Mucosa of descending colon (tissue), 3 donors: ENCODE results near the gene ABHD12B. TPM values are rescaled to one million over a fixed set of nuclear protein-coding genes. Genes with fewer than 3 reads are reported as not detected.

Experiments used
- ATAC-seq: fragments of 200-7000 bp; cut with Tn5 transposase; one replicate; pipeline ENCODE4 v1.9.1; 2020; ENCODE audit warnings: mild to moderate bottlenecking, moderate library complexity
- DNase-seq, 3 donors: peaks; one replicate each; pipeline ENCODE4 v3.0.0-alpha.2; 2020
- H3K36me3 ChIP-seq: fragments of 200-600 bp; one replicate; pipeline ENCODE4 v1.8.0; 2021; ENCODE audit warnings: low read depth, mild to moderate bottlenecking
- H3K4me1 ChIP-seq: fragments of 200-600 bp; one replicate; pipeline ENCODE4 v1.8.0; 2021; ENCODE audit warnings: low read depth, mild to moderate bottlenecking
- H3K4me3 ChIP-seq: fragments of 200-600 bp; one replicate; pipeline ENCODE4 v1.8.0; 2021; ENCODE audit warnings: mild to moderate bottlenecking
- H3K9me3 ChIP-seq: fragments of 200-600 bp; one replicate; pipeline ENCODE4 v1.8.0; 2021; ENCODE audit warnings: mild to moderate bottlenecking
- intact Hi-C, 2 donors: fragments of 100-400 bp; cut with DNase I in 1 of 2; cut with micrococcal nuclease in 1 of 2; formaldehyde crosslinking; loops; one replicate each; pipeline versions ENCODE4 v1.11.0 to v1.11.1; 2022; cut with DNase I, micrococcal nuclease
- total RNA-seq, 3 donors: library from RNA; stranded (reverse); fragmentation: NEBNext Ultra II Directional in 2 of 3; extraction: Animal tissue kit (Norgen Biotek cat#: 25700) in 2 of 3; gene quantifications; one replicate each; pipeline versions ENCODE4 v1.2.1 to v1.2.4, GENCODE V29; 2021 to 2023
- TF ChIP-seq, protein P1 (sequence below): fragments of 200-600 bp; IDR thresholded peaks from one replicate; pipeline ENCODE4 v1.8.0; 2022; ENCODE audit warnings: antibody characterized with exemption, mild to moderate bottlenecking
- donor health status: DM: no; HTN: no; CAD: no; lungs with moderate emphysema.
- donor health status: DM: no; HTN: no; CAD: no.
- donor health status: DM: no; HTN: yes; CAD: no.

The ABHD12B gene
- total RNA-seq, 3 donors from 2014 or later: 3.1 to 16.2 (median 14.2) TPM

DNA sequence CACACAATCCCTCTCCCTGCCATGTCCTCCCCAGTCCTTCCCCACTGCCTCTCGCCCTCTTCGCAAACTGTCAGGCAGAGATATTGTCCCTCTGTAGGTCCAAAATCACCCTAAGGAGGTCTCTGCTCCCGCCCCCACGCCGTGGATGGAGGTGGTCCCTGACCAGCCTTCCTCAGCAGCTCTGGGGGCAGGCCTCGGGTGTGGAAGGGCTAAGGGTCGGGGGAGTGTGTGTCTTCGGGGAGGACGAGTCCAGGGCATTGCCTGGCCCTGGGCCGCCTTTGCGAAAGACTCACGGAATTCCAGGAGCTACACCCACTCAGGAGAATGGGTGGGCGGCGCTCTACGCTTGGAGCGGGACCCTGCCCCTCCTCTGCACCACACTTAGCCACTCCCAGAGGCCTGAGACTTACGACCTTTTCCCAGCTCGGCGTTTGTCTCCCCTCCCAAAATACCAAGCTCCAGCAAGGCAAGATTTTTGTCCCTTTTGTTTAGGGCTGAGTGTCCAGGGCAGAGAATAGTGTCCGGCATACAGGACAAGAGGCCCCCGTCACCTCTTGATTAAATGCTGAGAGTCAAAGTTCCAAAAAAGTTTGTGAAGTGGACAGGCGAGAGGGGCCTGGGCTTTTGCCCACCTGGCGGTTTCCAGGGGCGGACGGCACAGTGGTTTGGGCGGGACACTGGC is 71.5 kb downstream of the ABHD12B start:
- Histone ChIP-seq H3K9me3 (no peaks in the 10 kb centered on the region), H3K36me3 (no peaks in the 10 kb centered on the region), H3K4me1 (peaks cover 7% of the 10 kb centered on the region), H3K4me3 (peak overlapping the region; percentile 35)
- intact Hi-C loops: no loop called here
- TF ChIP-seq, protein P1, sequence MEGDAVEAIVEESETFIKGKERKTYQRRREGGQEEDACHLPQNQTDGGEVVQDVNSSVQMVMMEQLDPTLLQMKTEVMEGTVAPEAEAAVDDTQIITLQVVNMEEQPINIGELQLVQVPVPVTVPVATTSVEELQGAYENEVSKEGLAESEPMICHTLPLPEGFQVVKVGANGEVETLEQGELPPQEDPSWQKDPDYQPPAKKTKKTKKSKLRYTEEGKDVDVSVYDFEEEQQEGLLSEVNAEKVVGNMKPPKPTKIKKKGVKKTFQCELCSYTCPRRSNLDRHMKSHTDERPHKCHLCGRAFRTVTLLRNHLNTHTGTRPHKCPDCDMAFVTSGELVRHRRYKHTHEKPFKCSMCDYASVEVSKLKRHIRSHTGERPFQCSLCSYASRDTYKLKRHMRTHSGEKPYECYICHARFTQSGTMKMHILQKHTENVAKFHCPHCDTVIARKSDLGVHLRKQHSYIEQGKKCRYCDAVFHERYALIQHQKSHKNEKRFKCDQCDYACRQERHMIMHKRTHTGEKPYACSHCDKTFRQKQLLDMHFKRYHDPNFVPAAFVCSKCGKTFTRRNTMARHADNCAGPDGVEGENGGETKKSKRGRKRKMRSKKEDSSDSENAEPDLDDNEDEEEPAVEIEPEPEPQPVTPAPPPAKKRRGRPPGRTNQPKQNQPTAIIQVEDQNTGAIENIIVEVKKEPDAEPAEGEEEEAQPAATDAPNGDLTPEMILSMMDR: no peak
- peak; percentile 63 for ATAC-seq
- peak; percentile 53 to 72 (median 72) for DNase-seq

DNA sequence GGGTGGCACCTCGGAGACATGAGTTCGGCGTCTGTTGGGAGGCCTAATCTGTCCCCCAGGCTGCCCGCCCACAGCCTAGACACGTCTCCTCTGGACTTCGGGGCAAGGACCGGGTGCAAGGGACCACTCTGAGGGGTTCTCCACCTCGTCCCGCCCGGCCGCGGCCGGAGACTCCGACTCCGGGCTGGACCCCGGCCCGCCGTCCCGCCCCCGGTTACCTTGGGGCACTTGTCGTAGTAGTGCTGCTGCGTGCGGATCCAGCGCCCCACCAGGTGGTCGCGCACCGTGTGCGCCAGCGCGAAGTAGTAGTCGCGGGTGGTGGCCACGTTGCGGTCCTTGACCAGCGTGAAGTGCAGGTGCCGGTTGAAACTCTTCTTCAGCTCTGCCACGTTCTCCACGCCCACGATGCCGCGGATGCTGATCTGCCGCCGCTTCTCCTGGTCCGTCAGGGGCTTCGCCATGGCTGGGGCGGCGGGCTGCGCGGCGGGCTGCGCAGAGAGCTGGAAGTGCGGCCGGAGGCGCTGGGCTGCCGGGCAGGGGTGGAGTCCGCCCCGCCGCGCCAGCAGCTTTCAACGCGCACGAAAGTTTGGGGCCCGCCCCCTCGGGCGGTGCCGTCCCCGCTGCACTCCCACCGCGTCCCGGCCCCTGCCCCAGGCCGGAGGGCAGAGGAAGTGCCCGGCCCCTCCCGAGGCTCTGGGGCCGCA is 72.2 kb downstream of the ABHD12B start, which contains the start of gene PYGL:
Gene PYGL, minus strand, starts transcription at position 541 of the 704 bp plus-strand sequence. Its CDS starts 80 bp downstream, at position 461.
- no peaks in the 10 kb centered on the region for H3K9me3 ChIP-seq
- H3K36me3 ChIP-seq: no peaks in the 10 kb centered on the region
- ATAC-seq (peak; percentile 94), DNase-seq (peak; percentile 73 to 87 (median 86))
- H3K4me1 ChIP-seq: peaks cover under 1% of the 10 kb centered on the region
- intact Hi-C loops: no loop called here
- TF ChIP-seq, protein P1: no peak
- H3K4me3 ChIP-seq: peak within 1 kb of the TSS; percentile 35

DNA sequence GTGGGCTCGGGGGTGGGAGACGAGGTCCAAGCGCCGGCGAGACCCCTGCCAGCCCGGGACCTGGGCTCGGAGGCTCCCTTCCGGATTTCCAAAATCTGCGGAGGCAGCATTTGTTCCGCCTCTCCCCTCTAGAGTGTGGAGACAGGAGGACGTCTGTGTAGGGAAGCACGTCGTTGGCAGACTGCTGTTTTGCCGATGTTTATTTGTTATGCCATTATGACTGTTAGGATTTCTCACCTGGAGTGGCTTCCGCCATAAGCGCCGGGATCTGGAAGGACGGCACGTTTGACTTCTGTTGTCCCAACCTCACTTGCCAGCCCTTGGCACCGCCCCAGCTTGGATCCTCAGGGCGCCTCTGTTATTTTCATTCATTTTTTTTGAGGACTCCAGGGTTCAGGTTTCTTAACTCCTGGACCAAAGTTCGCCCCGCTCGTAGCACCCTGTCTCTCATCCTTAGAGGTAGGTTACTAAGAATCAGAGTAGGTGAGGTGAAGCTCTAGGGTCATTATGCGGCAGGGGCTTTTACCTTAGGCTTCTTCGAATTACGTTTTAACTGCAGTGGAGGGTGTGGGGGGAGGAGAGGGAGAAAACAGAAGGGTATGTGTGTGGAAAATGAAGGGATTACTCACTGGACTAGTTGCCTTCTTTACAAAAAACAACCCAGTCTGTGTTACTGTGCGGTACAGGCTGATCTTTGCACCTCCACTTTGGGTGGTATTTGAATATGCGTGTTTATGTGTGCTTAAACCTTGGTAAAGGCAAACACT is 73.0 kb downstream of the ABHD12B start:
- TF ChIP-seq, protein P1: no peak
- Histone ChIP-seq H3K9me3 (no peaks in the 10 kb centered on the region), H3K4me3 (peak overlapping the region; percentile 35), H3K36me3 (no peaks in the 10 kb centered on the region), H3K4me1 (no peaks in the 10 kb centered on the region)
- ATAC-seq (peak; percentile 68), DNase-seq (peak; percentile 71 to 77 (median 77))
- intact Hi-C loops: no loop called here

DNA sequence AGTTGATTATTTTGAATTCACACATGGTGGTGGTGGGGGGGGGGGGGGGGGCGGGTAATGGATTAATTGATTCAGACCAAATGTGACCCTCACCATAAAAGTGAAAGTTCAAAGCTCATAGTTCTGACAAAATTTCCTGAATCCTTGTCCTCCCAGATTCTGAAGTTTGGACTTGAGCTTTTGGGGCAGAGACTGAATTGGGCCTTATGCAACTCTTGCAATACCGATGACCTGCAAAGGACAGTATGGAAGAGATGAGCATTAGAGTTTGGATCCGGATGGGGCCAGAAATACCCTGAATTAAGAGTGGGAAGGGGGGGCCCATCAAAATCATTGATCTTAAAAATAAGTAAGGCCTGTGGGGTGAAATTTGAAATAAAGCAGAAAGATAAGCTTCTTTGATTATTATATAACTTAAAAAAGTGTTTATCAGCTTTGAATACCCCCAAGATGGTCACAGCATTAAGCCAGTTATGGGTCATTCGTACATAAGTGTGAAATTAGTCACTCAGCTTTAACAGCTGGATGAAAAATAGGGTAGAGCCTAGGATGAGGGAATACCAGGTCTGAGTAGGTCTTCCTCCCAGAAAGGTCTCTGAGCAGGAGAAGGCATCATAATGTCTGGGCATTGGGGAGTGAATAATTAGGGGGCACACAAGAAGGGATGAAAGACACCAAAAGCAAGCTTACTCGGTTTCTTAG is 74.5 kb downstream of the ABHD12B start:
- DNase-seq (no peak), ATAC-seq (no peak)
- TF ChIP-seq, protein P1: no peak
- Histone ChIP-seq H3K4me3 (no peak overlapping the region), H3K9me3 (no peaks in the 10 kb centered on the region), H3K36me3 (no peaks in the 10 kb centered on the region), H3K4me1 (no peaks in the 10 kb centered on the region)
- intact Hi-C loops: no loop called here

DNA sequence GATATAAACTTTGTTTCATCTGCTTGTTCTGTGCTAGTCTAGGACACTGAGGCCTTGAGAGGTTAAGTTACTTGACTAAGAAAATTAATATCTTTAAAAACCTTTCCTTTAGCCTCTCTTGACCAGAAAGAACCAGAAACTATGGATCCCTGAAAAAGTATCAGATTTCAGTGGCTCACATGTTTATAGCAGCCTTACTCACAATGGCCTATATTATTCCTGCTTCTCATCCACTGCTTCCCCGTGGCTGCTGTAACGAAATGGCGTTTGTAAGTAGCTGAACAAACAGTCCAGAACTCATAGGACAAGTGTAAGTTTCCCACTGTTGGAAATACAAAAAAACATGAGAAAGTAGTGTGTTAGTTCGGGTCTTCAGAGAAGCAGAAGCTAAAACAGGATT is 75.6 kb downstream of the ABHD12B start:
- H3K36me3 ChIP-seq: no peaks in the 10 kb centered on the region
- DNase-seq (no peak), ATAC-seq (no peak)
- intact Hi-C loops: no loop called here
- no peak overlapping the region for H3K4me3 ChIP-seq
- TF ChIP-seq, protein P1: no peak
- H3K9me3 ChIP-seq: no peaks in the 10 kb centered on the region
- no peaks in the 10 kb centered on the region for H3K4me1 ChIP-seq
